ENCODE data around the gene THSD7B.
"Not testable (repeated sequence)": the region's sequence is repeated elsewhere in the genome, so short reads cannot be mapped to it uniquely, and the experiment has no call there.

Gene THSD7B

GRCh38 chr2:137047369-137047768, 282.0 kb downstream of the THSD7B start:
- no peak for DNase-seq (ENCODE audit: low read depth, low spot score)

- DNase-seq (ENCODE audit: low read depth, low spot score) = no peak
Measured at GRCh38 chr2:137048455-137048854, 283.1 kb downstream of the THSD7B start.

GRCh38 chr2:137049518-137049917, 284.2 kb downstream of the THSD7B start:
- DNase-seq (ENCODE audit: low read depth, low spot score) = no peak

- no peak for DNase-seq (ENCODE audit: low read depth, low spot score)
Measured at GRCh38 chr2:137050949-137051348, 285.6 kb downstream of the THSD7B start.

- no peak for DNase-seq (ENCODE audit: low read depth, low spot score)
Measured at GRCh38 chr2:137051778-137052398, 286.5 kb downstream of the THSD7B start.

GRCh38 chr2:137056704-137057103, 291.4 kb downstream of the THSD7B start:
- DNase-seq (ENCODE audit: low read depth, low spot score) = no peak

GRCh38 chr2:137076111-137076765, 310.9 kb downstream of the THSD7B start:
- DNase-seq (ENCODE audit: low read depth, low spot score) = not testable (repeated sequence)

- DNase-seq (ENCODE audit: low read depth, low spot score) = no peak
Measured at GRCh38 chr2:137091704-137092103, 326.4 kb downstream of the THSD7B start.

GRCh38 chr2:137093116-137093515, 327.8 kb downstream of the THSD7B start:
- DNase-seq (ENCODE audit: low read depth, low spot score) = no peak

GRCh38 chr2:137096187-137096586, 330.8 kb downstream of the THSD7B start:
- DNase-seq (ENCODE audit: low read depth, low spot score) = peak; percentile 1

- no peak for DNase-seq (ENCODE audit: low read depth, low spot score)
Measured at GRCh38 chr2:137096693-137097092, 331.3 kb downstream of the THSD7B start.

GRCh38 chr2:137101814-137102213, 336.5 kb downstream of the THSD7B start:
- DNase-seq (ENCODE audit: low read depth, low spot score) = not testable (repeated sequence)

- no peak for DNase-seq (ENCODE audit: low read depth, low spot score)
Measured at GRCh38 chr2:137107904-137108303, 342.6 kb downstream of the THSD7B start.

GRCh38 chr2:137111896-137112295, 346.6 kb downstream of the THSD7B start:
- DNase-seq (ENCODE audit: low read depth, low spot score) = no peak

GRCh38 chr2:137115081-137115794, 349.9 kb downstream of the THSD7B start:
- no peak for DNase-seq (ENCODE audit: low read depth, low spot score)

- DNase-seq (ENCODE audit: low read depth, low spot score) = no peak
Measured at GRCh38 chr2:137115795-137116089, 350.4 kb downstream of the THSD7B start.

GRCh38 chr2:137117385-137117784, 352.0 kb downstream of the THSD7B start:
- no peak for DNase-seq (ENCODE audit: low read depth, low spot score)

GRCh38 chr2:137118140-137118539, 352.8 kb downstream of the THSD7B start:
- DNase-seq (ENCODE audit: low read depth, low spot score) = no peak

GRCh38 chr2:137123226-137123625, 357.9 kb downstream of the THSD7B start:
- no peak for DNase-seq (ENCODE audit: low read depth, low spot score)

GRCh38 chr2:137133225-137133624, 367.9 kb downstream of the THSD7B start:
- no peak for DNase-seq (ENCODE audit: low read depth, low spot score)

- no peak for DNase-seq (ENCODE audit: low read depth, low spot score)
Measured at GRCh38 chr2:137138263-137138662, 372.9 kb downstream of the THSD7B start.

GRCh38 chr2:137151731-137152130, 386.4 kb downstream of the THSD7B start:
- DNase-seq (ENCODE audit: low read depth, low spot score) = no peak

- no peak for DNase-seq (ENCODE audit: low read depth, low spot score)
Measured at GRCh38 chr2:137154946-137155345, 389.6 kb downstream of the THSD7B start.
